ENCODE results near the gene COPZ2. TPM values are rescaled to one million over a fixed set of nuclear protein-coding genes. Genes with fewer than 3 reads are reported as not detected.
"Not testable (repeated sequence)": the region's sequence is repeated elsewhere in the genome, so short reads cannot be mapped to it uniquely, and the experiment has no call there.

The COPZ2 gene
- total RNA-seq, 6 experiments from 2014 or later: 18.9 to 26.6 (median 23.8) TPM

DNA sequence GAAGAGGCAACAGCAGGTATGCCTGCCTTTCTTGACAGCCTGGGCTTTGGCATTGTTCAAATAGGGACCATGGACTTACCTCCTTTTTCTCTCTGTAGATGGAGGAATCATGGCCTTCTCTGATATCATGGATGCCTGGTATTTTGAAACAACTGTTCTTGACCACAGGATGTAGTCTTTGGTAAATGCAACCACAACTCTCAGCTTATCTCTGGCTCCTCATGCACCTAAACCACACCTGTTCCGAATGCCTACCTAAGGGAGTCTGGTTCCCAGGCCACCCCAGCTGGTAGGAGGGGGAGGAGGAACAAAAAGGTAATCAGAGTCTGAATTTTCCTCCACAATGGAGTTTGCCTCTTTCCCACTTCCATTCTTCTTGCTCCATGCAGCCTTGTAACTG, 47.9 kb downstream of the COPZ2 start:
- H3K27ac ChIP-seq: no peak overlapping the region
- H3K4me1 ChIP-seq: no peaks in the 10 kb centered on the region
- H3K9me3 ChIP-seq: no peaks in the 10 kb centered on the region
- ATAC-seq (no peak), DNase-seq (no peak)
- WGBS (ENCODE audit: insufficient coverage, low coverage, low lambda C conversion rate, missing lambda C conversion rate): 67% methylated on average over 1 of the region's 1 CpG
- TF ChIP-seq POLR2A (IDR thresholded peaks at IDR 0.05): no peak
- TF ChIP-seq, protein P1, sequence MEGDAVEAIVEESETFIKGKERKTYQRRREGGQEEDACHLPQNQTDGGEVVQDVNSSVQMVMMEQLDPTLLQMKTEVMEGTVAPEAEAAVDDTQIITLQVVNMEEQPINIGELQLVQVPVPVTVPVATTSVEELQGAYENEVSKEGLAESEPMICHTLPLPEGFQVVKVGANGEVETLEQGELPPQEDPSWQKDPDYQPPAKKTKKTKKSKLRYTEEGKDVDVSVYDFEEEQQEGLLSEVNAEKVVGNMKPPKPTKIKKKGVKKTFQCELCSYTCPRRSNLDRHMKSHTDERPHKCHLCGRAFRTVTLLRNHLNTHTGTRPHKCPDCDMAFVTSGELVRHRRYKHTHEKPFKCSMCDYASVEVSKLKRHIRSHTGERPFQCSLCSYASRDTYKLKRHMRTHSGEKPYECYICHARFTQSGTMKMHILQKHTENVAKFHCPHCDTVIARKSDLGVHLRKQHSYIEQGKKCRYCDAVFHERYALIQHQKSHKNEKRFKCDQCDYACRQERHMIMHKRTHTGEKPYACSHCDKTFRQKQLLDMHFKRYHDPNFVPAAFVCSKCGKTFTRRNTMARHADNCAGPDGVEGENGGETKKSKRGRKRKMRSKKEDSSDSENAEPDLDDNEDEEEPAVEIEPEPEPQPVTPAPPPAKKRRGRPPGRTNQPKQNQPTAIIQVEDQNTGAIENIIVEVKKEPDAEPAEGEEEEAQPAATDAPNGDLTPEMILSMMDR (IDR thresholded peaks at IDR 0.05): no peak
- no peaks in the 10 kb centered on the region for H3K36me3 ChIP-seq
- no peaks in the 10 kb centered on the region for H3K27me3 ChIP-seq
- H3K4me3 ChIP-seq: no peak overlapping the region
- intact Hi-C loops (cut with DNase I): no loop called here

DNA sequence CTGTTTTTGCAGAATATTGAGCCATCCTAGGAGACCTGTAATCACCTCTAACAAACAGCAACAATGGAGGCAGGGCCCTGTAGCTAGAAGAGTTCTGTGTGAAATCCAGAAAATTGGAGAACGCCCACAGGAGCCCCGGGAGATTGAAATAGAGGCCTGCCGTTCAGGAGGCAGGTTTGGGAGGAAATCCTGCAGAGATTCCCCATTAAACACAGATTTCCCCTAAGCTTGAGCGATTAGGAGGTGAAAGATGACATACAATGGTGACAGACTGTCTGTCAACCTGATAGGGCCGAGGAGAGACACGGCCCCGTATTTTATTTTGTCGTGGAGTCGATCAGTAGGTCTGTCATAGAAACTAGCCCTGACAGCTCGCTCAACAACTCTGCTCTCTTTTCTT, 48.4 kb downstream of the COPZ2 start:
- ATAC-seq (no peak), DNase-seq (no peak)
- Histone ChIP-seq H3K27ac (no peak overlapping the region), H3K4me3 (no peak overlapping the region), H3K27me3 (no peaks in the 10 kb centered on the region), H3K4me1 (no peaks in the 10 kb centered on the region), H3K36me3 (no peaks in the 10 kb centered on the region), H3K9me3 (no peaks in the 10 kb centered on the region)
- intact Hi-C loops (cut with DNase I): no loop called here
- TF ChIP-seq POLR2A (IDR thresholded peaks at IDR 0.05): no peak
- TF ChIP-seq, protein P1 (IDR thresholded peaks at IDR 0.05): no peak
- 54% methylated on average over 5 of the region's 10 CpGs for WGBS (ENCODE audit: insufficient coverage, low coverage, low lambda C conversion rate, missing lambda C conversion rate)

DNA sequence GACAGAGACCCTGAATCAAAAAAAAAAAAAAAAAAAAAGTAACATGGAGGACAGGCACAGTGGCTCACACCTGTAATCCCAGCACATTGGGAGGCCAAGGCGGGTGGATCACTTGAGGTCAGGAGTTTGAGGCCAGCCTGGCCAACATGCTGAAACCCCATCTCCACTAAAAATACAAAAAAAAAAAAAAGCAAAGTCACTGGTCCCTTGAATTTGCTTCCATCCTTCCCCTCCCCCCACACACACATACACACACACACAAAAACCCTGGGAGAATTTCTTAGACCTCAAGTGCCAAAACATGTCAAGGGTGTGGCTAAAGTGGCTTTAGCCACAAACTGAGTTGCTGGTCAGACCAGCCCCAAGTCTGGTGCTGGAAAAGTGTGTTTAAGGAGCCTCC, 49.2 kb downstream of the COPZ2 start:
- DNase-seq; H3K36me3 ChIP-seq; H3K27me3 ChIP-seq; H3K4me3 ChIP-seq; H3K9me3 ChIP-seq; H3K4me1 ChIP-seq; intact Hi-C loops (cut with DNase I); H3K27ac ChIP-seq; ATAC-seq: not testable (repeated sequence)
- 90% methylated on average over 1 of the region's 1 CpG for WGBS (ENCODE audit: insufficient coverage, low coverage, low lambda C conversion rate, missing lambda C conversion rate)

DNA sequence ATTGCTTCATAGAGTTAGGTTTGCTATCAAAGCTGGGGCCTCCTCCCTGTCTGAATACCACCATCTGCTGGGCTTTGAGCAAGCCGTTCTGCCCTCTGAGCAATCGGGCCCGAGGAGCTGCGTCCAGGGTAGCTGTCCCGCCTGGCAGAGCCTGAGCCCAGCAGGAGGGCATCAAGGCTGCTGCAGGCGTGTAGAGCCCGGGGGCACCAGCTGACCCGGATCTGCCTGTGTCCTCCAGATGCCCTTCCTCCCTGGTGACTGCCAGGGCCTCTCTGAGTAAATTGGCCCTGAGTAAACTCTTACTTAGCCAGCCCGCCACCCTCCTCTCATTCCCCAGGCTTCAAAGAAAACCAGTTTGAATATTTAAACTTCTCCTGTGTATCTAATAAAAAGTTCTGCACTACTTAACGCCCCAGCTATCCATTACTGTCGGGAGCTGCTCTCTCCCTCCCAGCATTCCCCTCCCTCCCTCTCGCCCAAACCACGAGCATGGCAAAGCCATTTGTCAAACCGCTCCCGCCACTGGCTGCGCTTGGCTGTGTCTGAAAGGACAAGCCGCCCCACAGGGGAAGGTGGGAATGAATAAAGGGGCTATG, 50.3 kb downstream of the COPZ2 start:
- H3K27me3 ChIP-seq: no peaks in the 10 kb centered on the region
- peaks cover 0 to 10% (median 0%) of the 10 kb centered on the region in 4 donors for H3K36me3 ChIP-seq
- no peak overlapping the region for H3K4me3 ChIP-seq
- intact Hi-C loops (cut with DNase I): no loop called here
- peak; percentile 18 to 43 (median 27) for ATAC-seq
- TF ChIP-seq, protein P1 (IDR thresholded peaks at IDR 0.05): no peak
- TF ChIP-seq POLR2A (IDR thresholded peaks at IDR 0.05): no peak
- H3K27ac ChIP-seq: no peak overlapping the region
- no peaks in the 10 kb centered on the region for H3K4me1 ChIP-seq
- WGBS (ENCODE audit: insufficient coverage, low coverage, low lambda C conversion rate, missing lambda C conversion rate): 26% methylated on average over 4 of the region's 17 CpGs
- DNase-seq: no peak
- H3K9me3 ChIP-seq: no peaks in the 10 kb centered on the region

DNA sequence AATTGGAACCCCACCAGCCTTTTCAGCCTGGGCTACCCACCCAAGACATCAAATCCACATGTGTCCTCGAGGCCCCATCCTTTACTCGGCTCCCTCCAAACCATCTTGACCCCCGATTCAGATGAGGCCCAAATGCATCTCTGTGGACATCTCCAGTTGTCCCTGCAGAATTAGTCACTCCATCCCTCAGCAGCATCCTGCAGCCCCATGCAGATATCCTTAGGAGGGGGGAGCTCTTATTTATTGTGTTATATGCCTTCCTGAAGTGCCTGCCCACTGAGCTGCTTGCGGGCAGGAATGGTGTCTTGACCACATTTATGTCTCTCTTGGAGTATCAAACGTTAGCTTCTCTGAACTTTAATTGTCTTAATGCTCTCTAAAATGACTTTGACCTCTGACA, 51.1 kb downstream of the COPZ2 start:
- TF ChIP-seq POLR2A (IDR thresholded peaks at IDR 0.05): no peak
- TF ChIP-seq, protein P1 (IDR thresholded peaks at IDR 0.05): no peak
- no peaks in the 10 kb centered on the region for H3K4me1 ChIP-seq
- peaks cover 0 to 19% (median 5%) of the 10 kb centered on the region in 4 donors for H3K36me3 ChIP-seq
- H3K27me3 ChIP-seq: no peaks in the 10 kb centered on the region
- intact Hi-C loops (cut with DNase I): no loop called here
- DNase-seq (no peak), ATAC-seq (no peak)
- no peak overlapping the region for H3K27ac ChIP-seq
- H3K4me3 ChIP-seq: no peak overlapping the region
- no peaks in the 10 kb centered on the region for H3K9me3 ChIP-seq
- WGBS (ENCODE audit: insufficient coverage, low coverage, low lambda C conversion rate, missing lambda C conversion rate): 83% methylated on average over 5 of the region's 5 CpGs
